ENCODE measurements around the gene PRKN. TPM values are rescaled to one million over a fixed set of nuclear protein-coding genes. Genes with fewer than 3 reads are reported as not detected.

PRKN gene
- total RNA-seq, 2 donors from 2014 or later: 10.7 to 21.2 TPM

DNA sequence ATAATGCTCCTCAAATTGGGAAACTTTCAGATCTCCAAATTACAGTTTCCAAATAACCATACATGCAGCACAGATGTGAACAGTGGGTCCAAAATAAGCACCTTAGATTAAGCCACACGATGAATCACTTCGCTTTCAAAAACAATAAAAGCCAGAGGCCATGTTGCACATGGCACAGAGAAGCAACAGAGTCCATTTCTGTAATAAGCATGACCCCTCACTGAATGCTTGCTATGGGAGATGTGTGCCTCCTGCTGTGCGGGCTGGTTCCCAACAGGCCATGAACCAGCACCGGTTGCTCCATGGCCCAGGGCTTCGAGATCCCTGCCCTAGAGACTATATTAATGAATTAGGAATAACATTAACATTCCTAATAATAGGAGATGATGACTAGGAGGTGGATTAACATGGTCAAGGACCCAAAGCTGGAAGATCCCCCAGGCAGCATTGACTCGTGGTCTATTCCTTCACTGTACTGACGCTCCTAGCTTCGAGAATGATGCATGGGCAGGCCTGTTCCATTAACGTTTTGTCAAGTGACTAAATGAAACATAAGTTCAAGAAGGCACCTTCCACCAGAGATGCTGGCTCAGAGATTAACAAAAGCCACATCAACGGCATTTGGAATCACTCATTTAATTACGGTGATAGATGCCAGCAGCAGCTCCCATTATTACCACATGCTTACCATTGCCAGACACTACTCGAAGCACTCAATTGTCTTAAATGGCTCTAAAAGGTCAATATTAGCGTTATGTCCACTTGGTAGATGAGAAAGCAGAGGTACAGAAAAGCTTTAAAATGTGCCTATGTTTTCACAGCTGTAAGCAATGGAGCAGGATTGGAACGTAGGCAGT, 983.1 kb downstream of the PRKN start:
- TF ChIP-seq POLR2A (IDR thresholded peaks at IDR 0.05): no peak
- TF ChIP-seq, protein P1, sequence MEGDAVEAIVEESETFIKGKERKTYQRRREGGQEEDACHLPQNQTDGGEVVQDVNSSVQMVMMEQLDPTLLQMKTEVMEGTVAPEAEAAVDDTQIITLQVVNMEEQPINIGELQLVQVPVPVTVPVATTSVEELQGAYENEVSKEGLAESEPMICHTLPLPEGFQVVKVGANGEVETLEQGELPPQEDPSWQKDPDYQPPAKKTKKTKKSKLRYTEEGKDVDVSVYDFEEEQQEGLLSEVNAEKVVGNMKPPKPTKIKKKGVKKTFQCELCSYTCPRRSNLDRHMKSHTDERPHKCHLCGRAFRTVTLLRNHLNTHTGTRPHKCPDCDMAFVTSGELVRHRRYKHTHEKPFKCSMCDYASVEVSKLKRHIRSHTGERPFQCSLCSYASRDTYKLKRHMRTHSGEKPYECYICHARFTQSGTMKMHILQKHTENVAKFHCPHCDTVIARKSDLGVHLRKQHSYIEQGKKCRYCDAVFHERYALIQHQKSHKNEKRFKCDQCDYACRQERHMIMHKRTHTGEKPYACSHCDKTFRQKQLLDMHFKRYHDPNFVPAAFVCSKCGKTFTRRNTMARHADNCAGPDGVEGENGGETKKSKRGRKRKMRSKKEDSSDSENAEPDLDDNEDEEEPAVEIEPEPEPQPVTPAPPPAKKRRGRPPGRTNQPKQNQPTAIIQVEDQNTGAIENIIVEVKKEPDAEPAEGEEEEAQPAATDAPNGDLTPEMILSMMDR (IDR thresholded peaks at IDR 0.05): no peak
- TF ChIP-seq POLR2AphosphoS5 (IDR thresholded peaks at IDR 0.05): no peak
- 87% methylated on average over 14 of the region's 14 CpGs for WGBS
- Histone ChIP-seq H3K4me1 (replicated peaks) (no peaks in the 10 kb centered on the region), H3K36me3 (no peaks in the 10 kb centered on the region), H3K9me3 (no peaks in the 10 kb centered on the region), H3K27me3 (replicated peaks; ENCODE audit: insufficient read depth) (no peaks in the 10 kb centered on the region), H3K4me3 (no peak overlapping the region), H3K27ac (no peak overlapping the region)
- no peak for DNase-seq (ENCODE audit: low spot score)
- intact Hi-C loops (cut with DNase I): no loop called here

DNA sequence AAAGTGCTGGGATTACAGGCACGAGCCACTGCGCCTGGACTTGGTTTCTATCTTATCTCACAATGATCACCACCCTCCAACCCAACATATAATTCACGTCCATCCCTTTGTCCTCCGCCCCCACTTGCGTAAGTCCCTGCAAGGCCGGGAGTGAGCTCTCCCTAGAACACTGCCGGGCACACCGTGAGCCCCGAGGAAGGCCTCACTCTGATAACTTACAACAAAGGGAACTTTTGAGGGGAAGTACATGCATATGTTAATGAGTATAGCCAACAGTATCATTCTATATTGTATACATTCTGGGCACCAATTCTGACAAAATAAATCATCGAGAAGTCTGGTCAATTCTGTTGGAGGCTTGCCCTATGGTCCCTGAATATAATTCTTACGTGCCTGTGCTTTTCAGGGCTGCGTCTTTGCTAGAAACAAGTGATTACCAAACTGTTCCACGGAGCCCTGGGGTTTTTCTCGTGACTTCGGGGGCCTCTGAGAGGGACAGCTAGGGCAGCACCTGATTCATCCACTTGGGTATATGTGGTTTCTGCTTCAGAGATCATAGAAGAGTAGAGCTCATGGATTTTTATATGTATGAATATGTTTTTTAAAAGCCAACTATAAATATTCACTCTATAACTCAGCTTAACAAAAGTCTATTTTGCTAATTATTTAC, 983.9 kb downstream of the PRKN start:
- H3K4me3 ChIP-seq: no peak overlapping the region

DNA sequence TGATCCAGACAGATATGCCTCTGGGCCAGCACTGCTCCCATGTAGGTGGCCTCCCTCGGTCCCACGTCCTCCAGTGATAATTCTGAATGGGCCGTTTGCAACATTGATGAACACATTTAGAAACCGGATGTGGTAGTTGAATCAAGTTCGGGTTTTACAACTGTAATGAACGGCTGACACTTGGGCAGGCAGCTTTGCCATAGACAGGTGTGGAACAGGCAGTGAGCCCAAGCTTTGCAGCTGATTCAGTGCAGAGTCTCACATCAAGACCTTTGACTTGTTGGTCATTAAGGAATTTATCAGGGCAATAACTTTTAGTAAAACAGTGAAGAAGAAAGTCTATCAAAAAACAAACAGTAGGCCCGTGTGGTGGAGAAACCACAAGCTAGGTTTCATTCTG, 987.1 kb downstream of the PRKN start:
- Histone ChIP-seq H3K27ac (no peak overlapping the region), H3K4me3 (no peak overlapping the region), H3K9me3 (no peaks in the 10 kb centered on the region), H3K4me1 (replicated peaks) (no peaks in the 10 kb centered on the region), H3K27me3 (replicated peaks; ENCODE audit: insufficient read depth) (no peaks in the 10 kb centered on the region), H3K36me3 (no peaks in the 10 kb centered on the region)
- intact Hi-C loops (cut with DNase I): no loop called here
- no peak for TF ChIP-seq POLR2A (IDR thresholded peaks at IDR 0.05)
- no peak for TF ChIP-seq POLR2AphosphoS5 (IDR thresholded peaks at IDR 0.05)
- TF ChIP-seq, protein P1 (IDR thresholded peaks at IDR 0.05): no peak
- WGBS: 85% methylated on average over 7 of the region's 7 CpGs
- no peak for DNase-seq (ENCODE audit: low spot score)

More for the DNA sequence above, 983.9 kb downstream of the PRKN start:
- WGBS: 90% methylated on average over 15 of the region's 15 CpGs
- intact Hi-C loops (cut with DNase I): no loop called here
- no peak for TF ChIP-seq POLR2AphosphoS5 (IDR thresholded peaks at IDR 0.05)
- TF ChIP-seq POLR2A (IDR thresholded peaks at IDR 0.05): no peak
- TF ChIP-seq, protein P1 (IDR thresholded peaks at IDR 0.05): no peak
- no peak overlapping the region for H3K27ac ChIP-seq
- no peaks in the 10 kb centered on the region for H3K4me1 ChIP-seq (replicated peaks)
- no peaks in the 10 kb centered on the region for H3K27me3 ChIP-seq (replicated peaks; ENCODE audit: insufficient read depth)
- no peaks in the 10 kb centered on the region for H3K36me3 ChIP-seq
- DNase-seq (ENCODE audit: low spot score): no peak
- no peaks in the 10 kb centered on the region for H3K9me3 ChIP-seq

DNA sequence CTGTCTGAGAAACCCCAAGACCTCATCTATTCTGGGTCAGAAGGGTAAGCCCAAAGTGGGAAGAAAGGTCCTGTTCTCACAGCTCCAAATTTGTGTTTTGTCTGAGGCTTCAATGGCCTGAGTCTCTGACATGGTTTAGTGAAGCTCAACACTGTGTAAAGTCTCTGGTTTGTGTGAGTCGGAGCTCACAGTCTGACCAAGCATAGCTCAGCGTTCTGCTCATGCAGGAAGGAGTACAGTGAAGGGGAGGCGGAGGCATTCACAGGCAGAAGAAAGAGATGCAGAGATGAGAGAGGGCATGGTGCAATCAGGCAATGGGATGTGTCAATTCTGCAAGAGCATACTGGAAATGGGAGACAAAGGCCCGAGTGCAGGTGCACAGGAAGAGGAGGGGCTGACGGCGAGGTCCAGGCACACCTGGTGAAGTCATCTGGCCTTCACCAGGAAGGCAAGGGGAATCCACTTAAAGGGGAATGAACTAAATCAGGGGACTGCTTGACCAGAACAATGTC, 990.7 kb downstream of the PRKN start:
- H3K4me1 ChIP-seq (replicated peaks): no peaks in the 10 kb centered on the region
- no peak for TF ChIP-seq POLR2AphosphoS5 (IDR thresholded peaks at IDR 0.05)
- no peak for TF ChIP-seq POLR2A (IDR thresholded peaks at IDR 0.05)
- TF ChIP-seq, protein P1 (IDR thresholded peaks at IDR 0.05): no peak
- intact Hi-C loops (cut with DNase I): no loop called here
- H3K9me3 ChIP-seq: no peaks in the 10 kb centered on the region
- H3K27me3 ChIP-seq (replicated peaks; ENCODE audit: insufficient read depth): no peaks in the 10 kb centered on the region
- H3K4me3 ChIP-seq: no peak overlapping the region
- no peak overlapping the region for H3K27ac ChIP-seq
- no peak for DNase-seq (ENCODE audit: low spot score)
- WGBS: 69% methylated on average over 6 of the region's 6 CpGs
- H3K36me3 ChIP-seq: no peaks in the 10 kb centered on the region
